Erythroblast (primary cell): ENCODE data around the gene MTHFD2.

Experiments used
- GATA1 ChIP-seq: IDR thresholded peaks from 2 replicates; pipeline ENCODE4 v1.6.1; 2011; ENCODE audit warnings: low read depth, mild to moderate bottlenecking, control low read depth, low read length, moderate library complexity
- POLR2A ChIP-seq: IDR thresholded peaks from 2 replicates; pipeline ENCODE4 v1.6.1; 2011; ENCODE audit warnings: mild to moderate bottlenecking, low read length

GRCh38 chr2:74162951-74163350 is 35.5 kb upstream of the MTHFD2 start:
- no peak for TF ChIP-seq POLR2A
- no peak for TF ChIP-seq GATA1
